Hematopoietic multipotent progenitor cell treated with erythropoietin and hydrocortisone succinate and interleukin-3 and kit ligand, for 6 days (in vitro differentiated cells): ENCODE data around the gene OBSCN.

Experiments
- DNase-seq: peaks from one replicate; pipeline ENCODE4 v3.0.0-alpha.2; 2015

Gene OBSCN, protein sequence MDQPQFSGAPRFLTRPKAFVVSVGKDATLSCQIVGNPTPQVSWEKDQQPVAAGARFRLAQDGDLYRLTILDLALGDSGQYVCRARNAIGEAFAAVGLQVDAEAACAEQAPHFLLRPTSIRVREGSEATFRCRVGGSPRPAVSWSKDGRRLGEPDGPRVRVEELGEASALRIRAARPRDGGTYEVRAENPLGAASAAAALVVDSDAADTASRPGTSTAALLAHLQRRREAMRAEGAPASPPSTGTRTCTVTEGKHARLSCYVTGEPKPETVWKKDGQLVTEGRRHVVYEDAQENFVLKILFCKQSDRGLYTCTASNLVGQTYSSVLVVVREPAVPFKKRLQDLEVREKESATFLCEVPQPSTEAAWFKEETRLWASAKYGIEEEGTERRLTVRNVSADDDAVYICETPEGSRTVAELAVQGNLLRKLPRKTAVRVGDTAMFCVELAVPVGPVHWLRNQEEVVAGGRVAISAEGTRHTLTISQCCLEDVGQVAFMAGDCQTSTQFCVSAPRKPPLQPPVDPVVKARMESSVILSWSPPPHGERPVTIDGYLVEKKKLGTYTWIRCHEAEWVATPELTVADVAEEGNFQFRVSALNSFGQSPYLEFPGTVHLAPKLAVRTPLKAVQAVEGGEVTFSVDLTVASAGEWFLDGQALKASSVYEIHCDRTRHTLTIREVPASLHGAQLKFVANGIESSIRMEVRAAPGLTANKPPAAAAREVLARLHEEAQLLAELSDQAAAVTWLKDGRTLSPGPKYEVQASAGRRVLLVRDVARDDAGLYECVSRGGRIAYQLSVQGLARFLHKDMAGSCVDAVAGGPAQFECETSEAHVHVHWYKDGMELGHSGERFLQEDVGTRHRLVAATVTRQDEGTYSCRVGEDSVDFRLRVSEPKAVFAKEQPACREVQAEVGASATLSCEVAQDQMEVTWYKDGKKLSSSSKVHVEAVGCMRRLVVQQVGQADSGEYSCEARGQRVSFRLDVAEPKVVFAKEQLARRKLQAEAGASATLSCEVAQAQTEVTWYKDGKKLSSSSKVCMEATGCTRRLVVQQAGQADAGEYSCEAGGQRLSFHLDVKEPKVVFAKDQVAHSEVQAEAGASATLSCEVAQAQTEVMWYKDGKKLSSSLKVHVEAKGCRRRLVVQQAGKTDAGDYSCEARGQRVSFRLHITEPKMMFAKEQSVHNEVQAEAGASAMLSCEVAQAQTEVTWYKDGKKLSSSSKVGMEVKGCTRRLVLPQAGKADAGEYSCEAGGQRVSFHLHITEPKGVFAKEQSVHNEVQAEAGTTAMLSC (N-terminal part only)

GRCh38 chr1:228207851-228208821 is at the start of gene OBSCN:
Gene OBSCN (plus strand): TSS chr1:228208044. CDS start chr1:228211784, 3,740 bp downstream.
- DNase-seq, result no peak

GRCh38 chr1:228158151-228159007 is 49.5 kb upstream of the OBSCN start:
- DNase-seq, result no peak

DNA sequence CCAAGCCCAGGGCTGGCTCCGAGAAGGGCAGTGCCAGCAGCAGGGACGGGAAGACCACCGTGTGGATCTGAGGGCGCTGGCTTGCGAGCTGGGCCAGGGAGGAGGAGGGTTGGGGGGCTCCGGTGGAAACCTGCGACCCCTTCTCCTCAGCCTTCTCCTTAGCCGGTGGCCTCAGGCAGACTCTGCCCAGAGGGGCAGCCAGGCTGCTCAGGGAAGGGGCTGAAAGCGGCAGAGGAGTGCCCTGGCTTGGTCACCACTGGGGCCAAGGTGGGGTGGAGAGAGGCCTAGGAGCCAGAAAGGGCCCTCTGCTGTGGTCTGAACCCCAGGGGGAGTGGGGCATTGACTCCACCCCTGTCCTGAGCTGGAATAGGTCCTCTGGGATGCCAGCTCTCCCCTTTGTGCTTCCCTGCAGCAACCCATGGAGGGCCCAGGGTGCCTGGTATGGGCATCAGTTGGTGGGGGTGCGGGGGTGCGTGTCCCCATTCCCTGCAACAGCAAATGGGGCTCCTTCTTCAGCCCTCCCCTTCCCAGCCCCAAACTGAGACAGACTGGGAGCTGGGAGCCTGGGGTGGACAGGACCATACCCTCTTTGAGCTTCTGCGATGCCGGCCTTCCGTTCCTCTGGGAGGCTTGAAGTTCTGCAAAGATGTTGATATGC is 48.7 kb upstream of the OBSCN start:
- no peak for DNase-seq

- DNase-seq, result no peak
Observed at GRCh38 chr1:228160201-228160761, 47.6 kb upstream of the OBSCN start.

- DNase-seq, result peak; percentile 72
Observed at GRCh38 chr1:228161362-228161761, 46.5 kb upstream of the OBSCN start.

DNA sequence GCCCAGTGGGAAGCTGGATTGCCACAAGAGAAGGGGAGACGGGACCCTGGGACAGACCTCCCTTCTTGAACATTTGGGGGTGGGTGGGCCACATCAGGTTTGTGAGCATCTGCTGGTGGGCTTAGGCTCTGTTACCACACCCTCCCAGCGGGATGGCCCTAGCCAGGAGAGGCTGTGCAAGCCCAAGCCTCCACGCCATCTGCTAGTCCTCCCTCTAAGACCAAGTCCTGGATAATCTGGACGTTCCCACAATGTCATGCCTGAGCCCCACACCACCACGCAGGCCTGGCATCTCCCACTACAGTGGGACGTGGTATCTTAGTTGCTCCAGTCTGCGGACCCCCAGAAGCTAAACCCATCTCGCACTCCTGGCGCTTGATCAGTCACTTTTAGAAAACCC is 46.0 kb upstream of the OBSCN start:
- no peak for DNase-seq

- peak; percentile 65 for DNase-seq
Observed at GRCh38 chr1:228162286-228163006, 45.4 kb upstream of the OBSCN start.

- DNase-seq, result no peak
Observed at GRCh38 chr1:228163007-228163753, 44.7 kb upstream of the OBSCN start.

- no peak for DNase-seq
Observed at GRCh38 chr1:228163776-228164519, 43.9 kb upstream of the OBSCN start.

DNA sequence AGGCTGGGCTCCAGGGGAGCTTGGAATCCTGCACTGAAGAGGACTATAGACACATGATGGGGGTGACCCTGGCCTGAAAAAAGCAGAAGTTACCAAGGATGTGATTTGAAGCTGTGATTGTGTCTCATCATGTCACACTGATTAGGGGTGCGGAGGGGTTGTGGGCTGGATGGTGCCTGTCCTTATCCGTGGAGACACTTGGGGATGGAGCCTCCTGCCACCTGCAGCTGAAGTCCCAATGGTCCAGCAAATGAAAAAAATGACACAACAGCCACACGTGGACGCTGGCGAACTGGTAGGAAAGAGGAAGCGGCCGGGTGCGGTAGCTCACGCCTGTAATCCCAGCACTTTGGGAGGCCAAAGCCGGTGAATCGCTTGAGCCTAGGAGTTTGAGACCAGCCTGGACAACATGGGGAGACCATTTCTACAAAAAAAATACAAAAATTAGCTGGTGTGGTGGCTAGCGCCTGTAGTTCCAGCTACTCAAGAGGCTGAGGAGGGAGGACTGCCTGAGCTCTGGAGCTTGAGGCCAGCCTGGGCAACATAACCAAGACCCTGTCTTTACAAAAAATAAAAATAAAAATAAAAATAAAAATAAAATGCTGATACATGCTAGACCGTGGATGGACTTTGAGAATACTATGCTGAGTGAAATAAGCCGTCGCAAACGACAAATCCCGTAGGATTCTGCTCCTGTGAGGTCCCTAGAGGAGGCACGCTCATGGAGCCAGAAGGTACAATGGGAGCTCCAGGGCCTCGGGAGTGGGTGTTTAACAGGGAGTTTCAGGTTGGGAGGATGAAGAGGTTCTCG is 43.1 kb upstream of the OBSCN start:
- DNase-seq, result peak; percentile 44

DNA sequence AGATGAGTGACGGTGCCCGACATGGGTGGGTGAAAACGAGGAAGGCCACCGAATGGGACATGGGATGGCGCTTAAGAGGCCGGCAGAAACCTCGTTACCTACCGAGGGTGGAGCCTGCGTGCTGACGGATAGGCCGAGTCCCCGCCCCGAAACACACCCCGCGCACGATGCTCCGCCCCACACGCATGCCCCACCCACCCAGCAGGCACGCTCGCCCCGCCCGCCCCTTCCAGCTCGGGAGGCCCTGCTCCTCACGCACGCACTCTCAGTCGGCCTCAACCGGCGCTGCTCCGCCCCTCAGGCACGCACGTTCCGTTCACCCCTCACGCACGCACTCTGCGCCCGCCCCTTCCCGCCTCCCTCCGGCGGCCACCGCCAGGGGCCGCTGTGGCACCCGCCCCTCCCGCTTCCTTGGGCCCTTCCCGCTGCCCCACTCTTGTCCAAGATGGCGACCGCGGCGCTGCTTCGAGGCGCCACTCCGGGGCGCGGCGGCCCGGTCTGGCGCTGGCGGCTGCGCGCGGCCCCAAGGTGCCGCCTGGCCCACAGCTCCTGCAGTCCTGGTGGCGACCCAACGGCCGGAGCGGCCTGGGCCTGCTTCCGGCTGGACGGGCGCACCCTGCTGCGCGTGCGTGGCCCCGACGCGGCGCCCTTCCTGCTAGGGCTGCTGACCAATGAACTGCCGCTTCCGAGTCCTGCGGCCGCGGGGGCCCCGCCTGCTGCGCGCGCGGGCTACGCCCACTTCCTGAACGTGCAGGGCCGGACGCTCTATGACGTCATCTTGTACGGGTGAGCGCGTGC is 42.3 kb upstream of the OBSCN start, which contains the start of gene IBA57:
Gene IBA57, plus strand, starts transcription at position 433 of the 798 bp plus-strand sequence. Its CDS starts 13 bp downstream, at position 446.
- peak; percentile 98 for DNase-seq

GRCh38 chr1:228166170-228166936 is 41.5 kb upstream of the OBSCN start:
- DNase-seq, result peak; percentile 83

DNA sequence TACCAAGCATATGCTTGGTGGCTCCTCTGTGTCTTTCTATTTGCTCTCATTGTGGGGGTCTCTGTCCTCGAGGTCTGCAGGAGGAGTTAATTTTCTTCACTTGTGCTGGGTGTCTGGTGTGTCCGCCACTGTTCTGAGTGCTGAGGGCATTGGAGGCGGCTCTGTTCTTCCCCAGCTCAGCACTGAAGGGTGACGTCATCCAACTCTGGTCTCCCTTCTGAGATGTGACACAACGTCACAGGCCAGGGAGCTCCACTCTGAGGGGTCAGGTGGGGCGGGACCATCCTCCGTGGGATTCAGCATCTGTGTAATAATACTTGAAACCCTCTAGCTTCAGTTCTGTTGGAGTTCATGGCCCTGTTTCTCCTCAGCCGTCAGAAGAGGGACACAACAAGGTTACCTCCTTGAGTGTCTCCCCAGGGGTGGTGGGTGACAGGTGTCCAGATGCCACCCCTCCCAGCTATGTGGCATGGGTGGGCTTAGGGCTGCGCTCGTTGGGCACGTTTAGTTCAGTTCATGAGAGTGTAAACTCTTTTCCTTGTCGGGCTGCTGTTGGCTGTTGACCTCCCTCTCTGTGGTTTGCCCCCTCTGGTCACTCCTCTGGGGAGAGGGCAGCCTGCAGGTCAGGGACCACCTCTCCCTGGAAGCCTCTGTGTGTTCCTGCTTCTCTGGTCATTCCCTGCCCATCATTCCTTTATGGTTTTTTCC is 39.1 kb upstream of the OBSCN start:
- no peak for DNase-seq

DNA sequence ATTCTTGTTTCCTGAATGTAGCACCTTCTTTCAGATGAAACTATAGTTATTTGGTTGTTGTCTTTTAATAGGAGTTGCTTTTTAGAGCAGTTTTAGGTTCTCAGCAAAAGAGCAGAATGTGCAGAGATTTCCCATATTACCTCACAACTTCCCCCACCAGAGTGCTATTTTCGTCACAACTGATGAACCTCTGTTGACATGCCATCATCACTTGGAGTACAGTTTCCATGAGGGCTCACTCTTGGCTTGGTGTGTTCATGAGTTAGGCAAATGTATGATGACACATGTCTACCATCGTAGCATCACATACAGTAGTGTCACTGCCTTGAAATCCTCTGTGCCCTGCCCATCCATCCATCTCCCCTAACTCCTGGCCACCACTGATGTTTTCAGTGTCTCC is 38.5 kb upstream of the OBSCN start:
- no peak for DNase-seq
